ENCODE measurements around the gene FLCN. TPM values are rescaled to one million over a fixed set of nuclear protein-coding genes. Genes with fewer than 3 reads are reported as not detected.

The FLCN gene
- polyA plus RNA-seq, 1 donor from 2014 or later, result 34.0 TPM

DNA sequence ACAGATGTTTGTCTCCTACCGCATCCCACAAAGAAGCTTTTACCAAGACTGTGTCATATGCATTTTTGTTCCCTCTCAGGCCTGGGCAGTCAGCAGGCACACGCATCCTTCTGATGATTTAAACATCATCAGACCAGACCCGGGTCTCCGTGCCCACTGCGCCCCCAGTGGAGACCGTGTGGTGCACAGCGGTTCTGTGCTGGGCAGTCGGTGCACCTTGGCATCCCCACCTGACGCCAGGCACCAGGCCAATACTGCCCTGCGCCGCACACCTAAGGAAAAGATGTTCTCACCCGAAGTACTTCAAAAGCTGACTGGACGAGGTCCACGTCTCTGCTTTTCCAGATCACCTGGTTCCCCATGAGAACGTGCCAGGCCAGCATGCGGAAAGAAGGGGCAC lies 20.2 kb downstream of the FLCN start:
- no peaks in the 10 kb centered on the region for H4K20me1 ChIP-seq (ENCODE audit: insufficient read depth)
- no peaks in the 10 kb centered on the region for H3K36me3 ChIP-seq (ENCODE audit: insufficient read depth, low read length)
- no peak overlapping the region for H3K27ac ChIP-seq (ENCODE audit: low read length)
- no peaks in the 10 kb centered on the region for H3K9me2 ChIP-seq (ENCODE audit: insufficient read depth, low read length)
- H3K79me2 ChIP-seq (replicated peaks; ENCODE audit: insufficient read depth, low read length), result no peaks in the 10 kb centered on the region
- H3K27me3 ChIP-seq (ENCODE audit: insufficient read depth, low read depth, low read length), result no peaks in the 10 kb centered on the region
- TF ChIP-seq TAF1 (IDR thresholded peaks at IDR 0.05; ENCODE audit: low read depth) (no peak), MXI1 (conservative IDR thresholded peaks at IDR 0.05; ENCODE audit: poor library complexity, severe bottlenecking) (no peak), SMC3 (conservative IDR thresholded peaks at IDR 0.05; ENCODE audit: poor library complexity) (no peak), EP300 (conservative IDR thresholded peaks at IDR 0.05; ENCODE audit: poor library complexity, severe bottlenecking) (no peak), EZH2 (IDR thresholded peaks at IDR 0.05; ENCODE audit: borderline replicate concordance, insufficient read depth, low read length, poor library complexity, severe bottlenecking) (no peak), POLR2AphosphoS5 (IDR thresholded peaks at IDR 0.05) (no peak)
- TF ChIP-seq, protein P1, sequence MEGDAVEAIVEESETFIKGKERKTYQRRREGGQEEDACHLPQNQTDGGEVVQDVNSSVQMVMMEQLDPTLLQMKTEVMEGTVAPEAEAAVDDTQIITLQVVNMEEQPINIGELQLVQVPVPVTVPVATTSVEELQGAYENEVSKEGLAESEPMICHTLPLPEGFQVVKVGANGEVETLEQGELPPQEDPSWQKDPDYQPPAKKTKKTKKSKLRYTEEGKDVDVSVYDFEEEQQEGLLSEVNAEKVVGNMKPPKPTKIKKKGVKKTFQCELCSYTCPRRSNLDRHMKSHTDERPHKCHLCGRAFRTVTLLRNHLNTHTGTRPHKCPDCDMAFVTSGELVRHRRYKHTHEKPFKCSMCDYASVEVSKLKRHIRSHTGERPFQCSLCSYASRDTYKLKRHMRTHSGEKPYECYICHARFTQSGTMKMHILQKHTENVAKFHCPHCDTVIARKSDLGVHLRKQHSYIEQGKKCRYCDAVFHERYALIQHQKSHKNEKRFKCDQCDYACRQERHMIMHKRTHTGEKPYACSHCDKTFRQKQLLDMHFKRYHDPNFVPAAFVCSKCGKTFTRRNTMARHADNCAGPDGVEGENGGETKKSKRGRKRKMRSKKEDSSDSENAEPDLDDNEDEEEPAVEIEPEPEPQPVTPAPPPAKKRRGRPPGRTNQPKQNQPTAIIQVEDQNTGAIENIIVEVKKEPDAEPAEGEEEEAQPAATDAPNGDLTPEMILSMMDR (IDR thresholded peaks at IDR 0.05; ENCODE audit: poor library complexity, severe bottlenecking), result no peak
- no peak overlapping the region for H3K4me3 ChIP-seq (ENCODE audit: low read length)
- no peaks in the 10 kb centered on the region for H3K9me3 ChIP-seq (ENCODE audit: low read length)
- H3F3A ChIP-seq (ENCODE audit: insufficient read depth, low read length, poor library complexity, severe bottlenecking), result no peaks in the 10 kb centered on the region
- H3K9ac ChIP-seq (ENCODE audit: low read length), result no peak overlapping the region
- H2AFZ ChIP-seq (ENCODE audit: low read depth, low read length), result no peak overlapping the region
- no peak overlapping the region for H3K4me2 ChIP-seq (ENCODE audit: low read length)

- H3K4me2 ChIP-seq (ENCODE audit: low read length), result no peak overlapping the region
- no peaks in the 10 kb centered on the region for H3F3A ChIP-seq (ENCODE audit: insufficient read depth, low read length, poor library complexity, severe bottlenecking)
- H3K36me3 ChIP-seq (ENCODE audit: insufficient read depth, low read length), result no peaks in the 10 kb centered on the region
- H3K79me2 ChIP-seq (replicated peaks; ENCODE audit: insufficient read depth, low read length), result no peaks in the 10 kb centered on the region
- no peaks in the 10 kb centered on the region for H3K9me2 ChIP-seq (ENCODE audit: insufficient read depth, low read length)
- no peak overlapping the region for H3K4me3 ChIP-seq (ENCODE audit: low read length)
- H3K27ac ChIP-seq (ENCODE audit: low read length), result no peak overlapping the region
- no peak overlapping the region for H3K9ac ChIP-seq (ENCODE audit: low read length)
- no peaks in the 10 kb centered on the region for H3K27me3 ChIP-seq (ENCODE audit: insufficient read depth, low read depth, low read length)
- H4K20me1 ChIP-seq (ENCODE audit: insufficient read depth), result no peaks in the 10 kb centered on the region
- H2AFZ ChIP-seq (ENCODE audit: low read depth, low read length), result no peak overlapping the region
- TF ChIP-seq EP300 (conservative IDR thresholded peaks at IDR 0.05; ENCODE audit: poor library complexity, severe bottlenecking), result no peak
- no peak for TF ChIP-seq POLR2AphosphoS5 (IDR thresholded peaks at IDR 0.05)
- no peak for TF ChIP-seq TAF1 (IDR thresholded peaks at IDR 0.05; ENCODE audit: low read depth)
- no peaks in the 10 kb centered on the region for H3K9me3 ChIP-seq (ENCODE audit: low read length)
Measured at GRCh38 chr17:17216236-17216635, 20.7 kb downstream of the FLCN start.

GRCh38 chr17:17215575-17215974 lies 21.4 kb downstream of the FLCN start:
- TF ChIP-seq POLR2AphosphoS5 (IDR thresholded peaks at IDR 0.05) (no peak), EP300 (conservative IDR thresholded peaks at IDR 0.05; ENCODE audit: poor library complexity, severe bottlenecking) (no peak), TAF1 (IDR thresholded peaks at IDR 0.05; ENCODE audit: low read depth) (no peak), SMC3 (conservative IDR thresholded peaks at IDR 0.05; ENCODE audit: poor library complexity) (no peak)
- no peaks in the 10 kb centered on the region for H4K20me1 ChIP-seq (ENCODE audit: insufficient read depth)
- no peak overlapping the region for H2AFZ ChIP-seq (ENCODE audit: low read depth, low read length)
- H3K4me3 ChIP-seq (ENCODE audit: low read length), result no peak overlapping the region
- H3K9me2 ChIP-seq (ENCODE audit: insufficient read depth, low read length), result no peaks in the 10 kb centered on the region
- H3K36me3 ChIP-seq (ENCODE audit: insufficient read depth, low read length), result no peaks in the 10 kb centered on the region
- no peak overlapping the region for H3K9ac ChIP-seq (ENCODE audit: low read length)
- no peaks in the 10 kb centered on the region for H3F3A ChIP-seq (ENCODE audit: insufficient read depth, low read length, poor library complexity, severe bottlenecking)
- no peak overlapping the region for H3K4me2 ChIP-seq (ENCODE audit: low read length)
- H3K27me3 ChIP-seq (ENCODE audit: insufficient read depth, low read depth, low read length), result no peaks in the 10 kb centered on the region
- H3K79me2 ChIP-seq (replicated peaks; ENCODE audit: insufficient read depth, low read length), result no peaks in the 10 kb centered on the region
- H3K9me3 ChIP-seq (ENCODE audit: low read length), result no peaks in the 10 kb centered on the region
- no peak overlapping the region for H3K27ac ChIP-seq (ENCODE audit: low read length)

Measured in neural cell (in vitro differentiated cells).